Putamen (tissue), 1 donor: ENCODE data around the gene PTF1A.

Experiments used
- DNase-seq: peaks from one replicate; pipeline ENCODE4 v3.0.0-alpha.2; 2016; ENCODE audit warnings: low spot score

Gene PTF1A

DNA sequence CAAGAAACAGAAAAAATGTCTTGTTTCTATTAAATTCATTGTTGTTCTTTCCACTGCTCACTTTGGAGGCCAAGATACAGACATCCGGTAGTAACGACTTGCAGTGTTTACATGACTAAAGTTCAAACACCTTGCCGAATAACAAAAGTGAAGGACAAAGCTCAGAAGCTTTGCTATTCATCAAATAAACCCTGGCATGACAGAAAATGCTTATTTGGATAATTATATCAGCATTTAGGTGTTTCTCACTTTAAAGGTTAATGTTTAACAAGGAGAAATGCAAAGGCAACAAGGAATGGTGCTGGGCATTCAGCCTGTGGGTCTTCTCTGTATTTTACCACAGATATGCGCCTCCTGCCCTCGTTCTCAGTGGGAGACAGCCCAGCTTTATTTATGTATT lies 5.4 kb upstream of the PTF1A start:
- DNase-seq = no peak

DNA sequence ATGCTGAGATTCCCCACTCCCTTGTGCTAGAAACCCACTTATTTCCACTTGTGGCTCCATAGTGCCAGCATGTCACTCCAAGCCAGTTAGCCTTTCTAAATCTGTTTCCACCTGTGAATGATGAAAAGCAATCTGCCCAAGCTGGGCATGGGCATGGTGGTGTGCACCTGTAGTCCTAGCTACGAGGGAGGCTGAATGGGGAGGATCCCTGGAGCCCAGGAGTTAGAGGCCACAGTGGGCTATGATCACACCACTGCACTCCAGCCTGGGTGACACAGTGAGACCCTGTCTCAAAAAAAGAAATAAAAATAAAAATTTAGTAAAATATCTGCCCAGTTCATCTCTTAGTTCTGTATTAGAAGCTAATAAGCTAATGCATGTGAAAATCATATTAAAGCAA lies 5.0 kb upstream of the PTF1A start:
- no peak for DNase-seq

DNA sequence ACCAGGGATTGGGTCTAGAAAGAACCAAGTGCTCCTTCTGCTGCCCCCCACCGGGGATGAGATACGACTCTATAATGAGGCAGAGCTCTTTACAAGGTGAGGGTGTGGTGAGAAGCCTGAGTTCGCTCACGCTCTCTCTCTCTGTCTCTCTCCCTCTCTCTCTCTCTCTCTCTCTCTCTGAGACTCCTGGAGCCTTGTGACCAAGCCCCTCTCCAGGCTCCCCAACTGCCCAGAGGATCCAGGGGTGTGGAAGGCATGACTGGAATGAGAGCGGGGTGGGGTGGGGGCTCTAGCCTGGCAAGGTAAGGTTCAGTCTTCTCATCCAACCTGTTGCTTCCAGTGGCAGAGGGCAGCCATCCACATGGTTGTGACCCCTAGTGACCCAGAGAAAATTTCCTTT lies 3.1 kb upstream of the PTF1A start:
- DNase-seq = no peak

DNA sequence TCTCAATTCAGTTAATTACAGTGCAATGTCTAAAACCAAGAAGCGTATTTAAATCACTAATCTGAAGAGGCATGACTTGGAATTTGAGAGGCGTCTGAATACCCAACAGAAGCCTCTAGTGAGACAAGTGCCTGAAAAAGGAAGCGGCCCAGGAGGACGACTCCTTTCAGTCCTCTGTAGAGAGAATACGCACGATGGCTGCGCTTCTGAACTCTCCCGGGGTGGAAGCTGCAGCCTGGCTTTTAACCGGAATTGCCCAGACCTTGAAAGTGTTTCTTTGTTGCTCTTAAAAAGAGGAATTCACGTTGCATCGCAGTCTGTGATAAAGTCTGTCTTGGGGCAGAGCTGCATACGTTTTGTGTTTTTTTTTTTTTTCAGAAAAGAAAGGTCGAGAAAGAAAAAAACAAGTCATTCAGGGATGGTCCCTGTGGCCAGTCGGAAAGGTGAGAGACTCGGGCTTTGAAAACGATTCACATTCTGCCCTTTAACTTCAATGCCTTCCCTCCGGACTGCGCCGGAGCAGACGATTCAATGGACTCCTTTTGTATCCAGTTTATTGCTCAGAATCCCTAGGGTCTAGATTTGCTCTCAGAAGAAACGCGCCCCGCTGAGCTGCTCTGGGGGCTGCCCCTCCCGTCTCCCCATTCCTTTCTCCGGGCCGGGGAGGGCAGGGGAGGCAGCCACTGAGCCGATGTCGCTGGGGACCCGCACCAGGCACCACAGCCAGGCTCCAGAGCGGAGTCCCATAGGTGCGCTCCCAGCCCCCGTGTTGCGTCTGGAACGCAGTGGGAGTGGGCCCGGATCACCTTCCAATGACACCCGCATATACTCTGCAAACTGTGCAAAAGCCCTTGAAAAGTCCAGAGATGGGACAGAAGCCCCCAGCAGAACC lies 994 bp upstream of the PTF1A start:
- DNase-seq = no peak

DNA sequence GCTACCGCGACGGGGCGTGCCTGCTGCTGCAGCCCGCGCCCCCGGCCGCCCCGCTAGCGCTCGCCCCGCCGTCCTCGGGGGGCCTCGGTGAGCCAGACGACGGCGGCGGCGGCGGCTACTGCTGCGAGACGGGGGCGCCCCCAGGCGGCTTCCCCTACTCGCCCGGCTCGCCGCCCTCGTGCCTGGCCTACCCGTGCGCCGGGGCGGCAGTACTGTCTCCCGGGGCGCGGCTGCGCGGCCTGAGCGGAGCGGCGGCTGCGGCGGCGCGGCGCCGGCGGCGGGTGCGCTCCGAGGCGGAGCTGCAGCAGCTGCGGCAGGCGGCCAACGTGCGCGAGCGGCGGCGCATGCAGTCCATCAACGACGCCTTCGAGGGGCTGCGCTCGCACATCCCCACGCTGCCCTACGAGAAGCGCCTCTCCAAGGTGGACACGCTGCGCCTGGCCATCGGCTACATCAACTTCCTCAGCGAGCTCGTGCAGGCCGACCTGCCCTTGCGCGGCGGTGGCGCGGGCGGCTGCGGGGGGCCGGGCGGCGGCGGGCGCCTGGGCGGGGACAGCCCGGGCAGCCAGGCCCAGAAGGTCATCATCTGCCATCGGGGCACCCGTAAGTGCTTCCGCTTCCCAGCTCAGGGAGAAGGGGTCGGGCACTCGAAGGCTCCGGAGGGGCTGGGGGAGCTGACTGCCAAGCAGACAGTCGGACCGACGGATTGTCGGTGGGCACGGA lies 761 bp downstream of the PTF1A start:
- DNase-seq = no peak

DNA sequence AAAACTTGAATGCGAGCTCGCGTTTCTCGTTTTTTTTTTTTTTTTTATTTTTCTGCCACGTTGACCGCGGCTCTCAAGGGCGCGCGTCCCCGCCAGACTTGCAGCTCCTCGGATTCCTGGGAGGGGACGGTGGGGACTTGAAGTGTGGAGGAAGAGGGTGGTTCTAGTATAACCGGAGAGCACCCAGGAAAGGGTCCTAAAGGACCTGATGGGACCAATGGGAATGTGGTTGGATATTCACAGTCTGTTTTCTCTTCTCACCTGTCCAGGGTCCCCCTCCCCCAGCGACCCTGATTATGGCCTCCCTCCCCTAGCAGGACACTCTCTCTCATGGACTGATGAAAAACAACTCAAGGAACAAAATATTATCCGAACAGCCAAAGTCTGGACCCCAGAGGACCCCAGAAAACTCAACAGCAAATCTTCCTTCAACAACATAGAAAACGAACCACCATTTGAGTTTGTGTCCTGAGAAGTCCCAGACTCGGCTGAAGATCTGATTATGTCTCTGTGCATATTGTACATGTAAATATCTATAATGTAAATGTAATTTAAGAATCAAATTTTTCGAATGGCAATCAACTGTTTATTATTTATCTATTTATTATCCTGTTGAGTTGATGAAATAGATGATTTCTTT lies 1.4 kb downstream of the PTF1A start:
- DNase-seq = no peak

DNA sequence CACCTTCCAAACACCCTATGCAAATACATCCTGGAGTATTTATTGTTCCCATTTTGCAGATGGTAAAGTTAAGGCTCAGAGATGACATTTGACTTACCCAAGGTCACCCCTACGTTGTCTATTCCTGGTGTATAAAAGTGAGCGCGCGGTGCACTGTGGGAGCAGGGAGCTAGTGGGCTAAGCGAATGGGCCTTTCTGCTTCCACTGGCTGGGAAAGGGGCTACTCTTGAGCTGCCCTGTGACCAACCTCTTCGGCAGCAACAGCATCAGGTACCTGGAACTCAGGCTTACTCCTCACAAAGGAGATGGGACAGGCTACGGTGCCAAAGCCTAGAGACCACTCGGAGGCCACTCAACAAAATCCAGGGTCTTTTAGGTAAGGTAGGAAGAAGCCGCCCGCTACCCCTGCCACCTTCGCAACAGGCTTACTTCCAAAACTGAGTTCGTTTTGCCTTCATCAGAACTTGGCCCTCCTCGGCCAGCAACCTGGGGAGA lies 2.4 kb downstream of the PTF1A start:
- no peak for DNase-seq

DNA sequence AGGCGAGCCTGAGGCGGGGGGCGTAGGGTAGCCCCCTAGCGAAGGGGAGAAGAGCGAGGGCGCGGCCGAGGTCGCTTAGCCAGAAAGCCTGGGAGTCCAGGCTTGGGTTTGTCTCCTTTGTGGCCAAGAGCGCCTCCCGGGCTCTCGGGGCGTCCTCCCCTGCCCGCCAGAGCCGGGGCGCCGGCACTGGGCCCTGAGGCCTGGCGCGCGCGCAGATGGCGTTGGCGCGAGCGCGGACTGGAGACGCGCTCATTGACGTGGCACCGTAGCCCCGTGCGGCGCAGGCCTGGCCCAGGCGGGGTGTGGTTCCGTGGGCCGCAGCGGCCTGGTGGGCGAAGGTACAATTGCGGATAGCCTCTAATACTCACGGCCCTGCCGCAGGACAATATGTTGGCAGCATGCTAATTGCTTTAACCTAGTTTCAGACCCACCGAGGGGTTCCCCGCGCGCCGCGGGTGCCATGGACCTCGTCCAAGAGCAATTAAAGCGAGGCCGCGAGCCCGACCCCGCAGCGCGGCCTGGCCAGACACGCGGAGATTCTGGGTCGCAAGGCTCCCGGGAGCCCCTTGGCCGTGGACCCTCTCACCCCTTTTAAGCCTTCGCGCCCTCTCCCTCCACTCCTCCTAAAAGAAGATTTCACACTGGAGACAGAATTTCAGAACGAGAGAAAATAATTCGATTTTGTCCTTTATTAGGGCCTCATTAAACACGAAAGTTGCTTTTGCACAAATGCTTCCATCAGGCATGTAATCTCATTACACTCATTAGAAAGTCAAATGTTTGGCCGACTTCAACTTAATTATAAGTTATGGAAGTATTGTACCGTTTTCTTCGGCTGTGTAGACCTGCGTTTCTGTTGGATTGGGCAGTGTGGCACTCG lies 3.1 kb downstream of the PTF1A start:
- no peak for DNase-seq

DNA sequence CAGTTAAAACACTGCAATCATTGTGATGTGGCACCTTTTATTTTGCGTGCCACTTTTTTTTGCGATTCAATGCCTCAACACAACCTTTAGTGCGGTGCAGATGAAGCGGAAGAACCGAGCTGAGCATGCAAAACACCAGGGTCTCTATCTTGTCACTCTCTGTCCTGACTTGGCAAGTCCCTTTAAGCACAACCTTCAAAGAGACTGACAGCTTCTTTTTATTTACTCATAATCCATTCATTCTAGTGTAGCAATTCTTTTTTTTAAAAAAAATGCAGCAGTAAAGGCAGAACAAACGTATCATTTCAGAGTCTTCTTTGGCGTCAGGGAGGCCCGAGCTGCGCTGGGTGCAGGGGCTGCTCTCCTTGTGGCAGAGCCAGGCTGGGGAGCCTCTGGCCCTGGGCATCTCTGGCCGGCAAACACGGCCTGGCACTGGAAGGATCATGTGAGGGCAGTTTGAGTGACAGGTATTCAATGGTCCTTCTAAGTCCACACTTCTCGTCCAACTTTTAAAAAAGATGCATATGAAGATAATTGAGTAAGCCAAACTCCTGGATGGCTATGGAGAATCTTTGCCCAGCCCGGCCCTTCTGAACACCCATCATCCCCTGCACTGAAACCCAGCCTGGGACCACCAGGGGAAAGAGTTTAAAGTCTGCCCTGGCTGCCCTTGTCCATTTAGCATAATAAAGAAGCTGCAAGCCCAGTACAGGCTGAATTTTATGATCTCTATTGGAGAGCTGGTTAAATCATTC lies 3.9 kb downstream of the PTF1A start:
- no peak for DNase-seq

DNA sequence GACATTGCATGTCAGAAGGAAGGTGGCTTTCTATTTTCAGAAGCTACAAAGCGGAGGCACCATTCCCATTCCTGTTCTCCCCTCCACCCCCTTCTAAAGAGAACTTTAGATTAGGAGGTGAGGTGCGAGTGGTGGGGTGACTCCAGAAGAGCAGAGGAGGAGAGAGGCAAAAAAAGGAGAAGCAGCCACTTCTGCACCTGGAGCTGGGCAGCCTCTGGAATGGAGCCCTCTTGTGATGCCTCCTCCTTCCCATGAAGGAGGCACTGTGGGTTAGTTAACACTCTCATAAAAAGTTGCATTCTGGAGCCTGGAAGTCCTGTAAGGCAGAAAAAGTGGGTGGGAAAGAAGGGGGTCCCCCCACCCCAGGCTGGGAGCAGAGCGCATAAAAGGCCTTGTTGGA lies 4.8 kb downstream of the PTF1A start:
- DNase-seq = no peak

DNA sequence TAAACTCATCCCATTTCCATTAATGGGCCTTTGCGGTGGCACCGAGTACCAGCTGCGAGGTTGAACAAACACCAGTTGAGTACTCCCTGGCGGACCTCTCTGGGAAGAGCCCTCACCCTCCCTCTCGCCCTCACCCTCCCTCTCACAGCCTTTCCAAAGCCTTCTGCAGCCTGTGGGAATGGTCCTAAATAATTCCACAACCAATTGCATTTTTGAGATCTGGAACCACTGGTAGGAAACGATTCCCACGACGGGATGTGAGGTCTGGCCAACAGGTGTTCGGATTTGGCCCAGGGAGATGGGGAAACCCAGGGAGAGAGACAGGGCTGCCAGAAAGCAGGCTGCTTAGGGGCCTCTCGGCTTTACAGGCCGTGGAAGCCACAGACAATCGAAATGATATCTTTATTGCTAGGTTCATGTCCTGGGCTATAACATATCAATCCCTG lies 5.3 kb downstream of the PTF1A start:
- no peak for DNase-seq

DNA sequence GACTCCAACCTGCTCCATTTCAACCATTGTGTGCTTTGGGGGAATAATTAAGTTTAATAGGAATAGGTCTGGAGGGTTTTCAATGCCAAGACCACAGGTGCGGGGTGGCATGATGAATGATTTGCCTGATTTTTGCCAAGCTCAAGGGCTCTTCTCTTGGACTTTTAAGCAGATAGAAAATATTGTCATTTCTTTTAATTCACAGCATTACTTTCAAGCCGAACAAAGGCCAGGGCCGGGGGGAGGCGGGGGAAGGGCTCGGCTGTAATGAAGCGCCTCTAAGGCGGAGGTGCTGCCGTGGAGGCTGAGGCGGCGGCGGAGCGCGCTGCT lies 6.5 kb downstream of the PTF1A start:
- DNase-seq = no peak

DNA sequence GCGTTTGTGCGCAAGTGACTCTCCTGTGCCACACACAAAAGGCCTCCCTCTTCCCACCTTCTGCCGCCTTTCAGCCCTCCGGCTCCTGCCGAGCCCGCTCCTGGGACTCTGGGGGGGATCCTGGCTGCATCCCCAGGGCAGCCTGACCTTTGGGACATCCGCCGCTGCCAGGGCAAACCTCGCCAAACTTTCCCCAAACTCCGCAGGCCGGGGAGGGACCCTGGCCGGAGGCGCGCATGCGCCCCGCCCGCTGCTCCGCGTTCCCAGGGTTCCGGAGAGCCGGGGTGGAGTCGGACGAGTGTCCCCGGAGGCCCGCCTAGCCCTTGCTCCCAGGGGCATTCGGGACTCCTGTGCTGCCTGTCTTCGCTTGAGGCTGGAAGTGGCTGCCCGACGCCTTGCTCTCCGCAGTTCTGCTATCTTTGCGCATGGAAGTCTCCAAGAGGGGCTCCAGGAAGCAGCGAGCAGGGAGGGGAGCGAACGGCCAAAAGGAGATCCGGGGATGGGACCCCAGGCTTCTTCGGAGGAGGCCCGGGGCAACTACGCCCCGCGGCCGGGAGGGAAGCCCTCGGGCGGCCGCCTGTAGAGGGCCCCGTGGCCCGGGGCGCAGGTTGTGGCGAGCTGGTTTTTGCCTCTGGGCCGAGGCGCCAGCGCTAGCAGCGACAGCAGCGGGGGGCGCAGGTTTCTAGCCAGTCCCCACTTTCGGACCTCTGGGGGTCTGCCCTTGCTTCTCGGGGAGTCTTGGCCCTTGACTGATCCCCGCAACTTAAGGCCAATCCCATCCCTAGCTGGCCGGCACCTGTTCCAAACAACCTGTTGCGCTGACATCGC lies 7.0 kb downstream of the PTF1A start:
- no peak for DNase-seq

DNA sequence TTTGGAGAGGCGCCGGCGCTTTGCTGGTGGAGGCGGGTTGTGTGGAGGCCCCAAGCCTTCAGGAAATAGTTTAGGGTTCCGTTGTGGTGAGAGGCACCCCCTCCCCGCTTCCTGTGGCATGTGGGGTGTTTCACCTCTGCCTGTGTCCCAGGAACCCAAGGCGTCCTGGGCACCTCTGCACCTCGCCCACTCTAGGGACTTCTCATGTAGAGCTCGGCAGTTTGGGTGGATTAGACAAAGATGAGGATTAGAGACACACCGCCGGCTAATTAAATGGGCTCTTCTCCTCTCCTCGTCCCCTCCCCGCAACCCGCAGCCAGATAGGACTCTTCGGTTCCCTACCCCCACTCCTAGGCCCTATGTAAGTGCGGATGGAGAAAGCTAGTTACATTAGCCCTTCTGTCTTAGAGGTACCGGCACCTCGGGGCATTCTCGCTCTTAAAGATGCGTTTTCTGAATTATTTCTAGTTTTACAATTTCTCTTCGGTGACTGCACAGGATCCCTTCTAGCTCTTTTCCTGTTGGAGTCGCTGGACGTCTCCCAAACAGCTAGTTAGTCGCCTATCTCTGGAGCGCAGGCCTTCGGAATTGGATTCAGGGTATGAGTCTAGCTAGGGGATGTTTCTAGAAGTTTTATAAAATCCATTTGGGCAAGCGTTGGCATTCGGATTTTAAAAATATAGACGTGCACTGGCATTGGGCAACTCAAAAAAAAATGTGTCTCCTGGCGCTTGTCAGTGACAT lies 7.8 kb downstream of the PTF1A start:
- DNase-seq = no peak

DNA sequence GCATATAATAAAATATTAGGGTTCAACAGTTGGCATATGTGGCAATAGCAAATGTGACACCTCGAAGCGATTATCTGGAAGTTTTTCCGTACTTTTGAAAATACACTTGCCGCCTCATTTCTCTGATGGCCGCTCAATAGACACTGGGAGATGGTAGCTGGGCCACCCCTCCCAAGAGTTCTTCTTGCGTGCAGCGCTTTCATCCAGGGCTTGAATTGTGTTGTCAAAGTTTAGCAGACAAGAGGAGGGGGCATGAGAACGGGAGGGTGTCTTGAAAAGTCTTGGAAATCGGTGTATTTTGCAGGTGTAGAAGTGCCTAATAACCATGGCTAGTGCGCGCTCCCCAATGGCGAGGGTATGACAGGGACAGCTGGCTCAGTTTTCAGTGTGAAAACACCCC lies 8.5 kb downstream of the PTF1A start:
- no peak for DNase-seq

DNA sequence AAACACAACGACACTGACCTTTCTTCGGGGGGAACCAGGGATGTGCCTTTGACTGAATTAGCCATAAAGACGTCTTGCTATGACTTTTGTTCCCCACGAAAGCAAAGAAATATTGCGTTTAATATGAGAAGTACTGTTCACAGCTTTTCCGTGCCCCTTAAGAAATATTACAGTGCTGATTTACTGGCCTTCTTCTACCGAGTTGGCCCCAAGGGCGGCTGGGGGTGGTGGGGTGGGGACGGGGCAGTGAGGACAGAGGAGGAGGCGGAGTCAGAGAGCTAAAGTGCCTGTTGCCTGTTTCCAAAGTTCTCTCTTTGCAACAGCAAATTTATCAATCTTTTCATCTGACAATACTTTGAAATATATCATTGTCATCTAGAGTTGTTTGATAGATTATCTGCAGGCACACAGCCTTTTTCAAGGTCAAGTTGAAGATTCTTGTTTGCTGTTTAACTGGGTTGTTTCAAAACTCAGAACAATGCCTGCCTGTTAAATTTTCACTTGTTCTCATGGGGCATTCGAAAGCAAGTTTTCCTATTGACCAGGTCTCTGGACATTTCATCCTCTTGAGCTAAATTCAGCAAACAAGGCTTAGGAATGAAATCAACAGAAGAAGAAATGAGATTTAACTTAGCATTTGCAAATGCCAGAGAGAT lies 9.0 kb downstream of the PTF1A start:
- DNase-seq = no peak

DNA sequence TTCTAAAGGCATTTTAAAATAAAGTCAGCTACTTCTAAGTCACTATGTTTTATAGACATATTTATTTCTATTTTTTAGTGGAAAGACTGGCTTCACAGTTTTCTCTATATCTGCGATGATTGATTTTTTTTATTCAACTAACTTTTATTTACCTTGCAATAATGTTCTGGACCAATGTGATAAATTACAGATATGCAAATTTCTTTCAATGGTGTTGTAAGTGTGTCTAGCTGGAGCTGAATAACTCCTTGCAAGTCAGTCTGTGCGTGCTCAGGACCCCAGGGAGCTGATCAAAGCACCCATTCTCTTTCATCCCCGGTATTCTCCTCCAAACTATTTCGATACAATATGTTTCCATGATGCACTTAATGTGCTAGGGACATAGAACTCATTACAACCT lies 9.7 kb downstream of the PTF1A start:
- no peak for DNase-seq

DNA sequence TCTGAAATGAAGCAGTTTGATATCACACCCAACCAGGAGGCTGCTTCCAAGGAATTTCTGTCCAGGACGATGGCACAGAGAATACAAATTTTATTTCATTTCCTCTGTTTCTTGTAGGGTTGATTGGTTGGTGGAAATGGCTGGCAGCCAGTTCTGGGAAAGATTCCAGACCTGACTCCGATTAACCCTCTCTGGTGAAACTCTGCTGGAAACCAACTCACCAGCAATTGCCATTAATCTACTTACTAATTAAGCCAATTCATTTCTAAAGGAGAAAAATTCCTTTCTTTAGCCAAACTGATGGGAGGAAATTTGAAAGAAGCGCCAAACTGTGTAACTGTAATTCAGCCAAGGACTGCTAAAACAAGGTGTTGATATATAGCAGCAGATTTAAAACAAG lies 10.7 kb downstream of the PTF1A start:
- no peak for DNase-seq
